ENCODE data around the gene GAST. TPM values are rescaled to one million over a fixed set of nuclear protein-coding genes. Genes with fewer than 3 reads are reported as not detected.
"Not testable (repeated sequence)": the region's sequence is repeated elsewhere in the genome, so short reads cannot be mapped to it uniquely, and the experiment has no call there.

Gene GAST
- total and polyA plus RNA-seq, 2 experiments from 2014 or later: not detected

- H3K36me3 ChIP-seq (ENCODE audit: insufficient read depth): peaks cover 14% of the 10 kb centered on the region; the same call in 1 of the 2 replicates
- no peaks in the 10 kb centered on the region for H3K79me2 ChIP-seq (replicated peaks; ENCODE audit: insufficient read depth)
- H3K9me3 Mint-ChIP-seq: no peaks in the 10 kb centered on the region; the same call in 2 of the 3 replicates
- H3K9me2 ChIP-seq (ENCODE audit: insufficient read depth): no peaks in the 10 kb centered on the region
- H3K4me3 Mint-ChIP-seq: no peak overlapping the region
- H3K27me3 ChIP-seq (ENCODE audit: insufficient read depth): no peaks in the 10 kb centered on the region
- peaks cover 5% of the 10 kb centered on the region; the same call in 2 of the 3 replicates for H3K4me1 Mint-ChIP-seq
- H4K20me1 ChIP-seq (replicated peaks; ENCODE audit: insufficient read depth): 0 out of 2 replicates have a peak, but pooled peaks cover 3% of the 10 kb centered on the region
- H3K27me3 Mint-ChIP-seq (ENCODE audit: insufficient read depth, low read depth, poor library complexity): peaks cover 8% of the 10 kb centered on the region
- TF ChIP-seq, protein P1, sequence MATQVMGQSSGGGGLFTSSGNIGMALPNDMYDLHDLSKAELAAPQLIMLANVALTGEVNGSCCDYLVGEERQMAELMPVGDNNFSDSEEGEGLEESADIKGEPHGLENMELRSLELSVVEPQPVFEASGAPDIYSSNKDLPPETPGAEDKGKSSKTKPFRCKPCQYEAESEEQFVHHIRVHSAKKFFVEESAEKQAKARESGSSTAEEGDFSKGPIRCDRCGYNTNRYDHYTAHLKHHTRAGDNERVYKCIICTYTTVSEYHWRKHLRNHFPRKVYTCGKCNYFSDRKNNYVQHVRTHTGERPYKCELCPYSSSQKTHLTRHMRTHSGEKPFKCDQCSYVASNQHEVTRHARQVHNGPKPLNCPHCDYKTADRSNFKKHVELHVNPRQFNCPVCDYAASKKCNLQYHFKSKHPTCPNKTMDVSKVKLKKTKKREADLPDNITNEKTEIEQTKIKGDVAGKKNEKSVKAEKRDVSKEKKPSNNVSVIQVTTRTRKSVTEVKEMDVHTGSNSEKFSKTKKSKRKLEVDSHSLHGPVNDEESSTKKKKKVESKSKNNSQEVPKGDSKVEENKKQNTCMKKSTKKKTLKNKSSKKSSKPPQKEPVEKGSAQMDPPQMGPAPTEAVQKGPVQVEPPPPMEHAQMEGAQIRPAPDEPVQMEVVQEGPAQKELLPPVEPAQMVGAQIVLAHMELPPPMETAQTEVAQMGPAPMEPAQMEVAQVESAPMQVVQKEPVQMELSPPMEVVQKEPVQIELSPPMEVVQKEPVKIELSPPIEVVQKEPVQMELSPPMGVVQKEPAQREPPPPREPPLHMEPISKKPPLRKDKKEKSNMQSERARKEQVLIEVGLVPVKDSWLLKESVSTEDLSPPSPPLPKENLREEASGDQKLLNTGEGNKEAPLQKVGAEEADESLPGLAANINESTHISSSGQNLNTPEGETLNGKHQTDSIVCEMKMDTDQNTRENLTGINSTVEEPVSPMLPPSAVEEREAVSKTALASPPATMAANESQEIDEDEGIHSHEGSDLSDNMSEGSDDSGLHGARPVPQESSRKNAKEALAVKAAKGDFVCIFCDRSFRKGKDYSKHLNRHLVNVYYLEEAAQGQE (IDR thresholded peaks at IDR 0.05; ENCODE audit: unreplicated experiment): no peak
- no peak for TF ChIP-seq JUNB (IDR thresholded peaks at IDR 0.05; ENCODE audit: unreplicated experiment)
- H3F3A ChIP-seq (replicated peaks; ENCODE audit: low read depth): peaks cover 29% of the 10 kb centered on the region
- H3K4me2 ChIP-seq: no peak overlapping the region
- H3K36me3 Mint-ChIP-seq (ENCODE audit: low read depth): peaks cover 20% of the 10 kb centered on the region
- H3K4me1 ChIP-seq (ENCODE audit: insufficient read depth): no peaks in the 10 kb centered on the region
- no peak for ATAC-seq
- DNase-seq (ENCODE audit: low spot score): no peak
- no peak overlapping the region for H3K4me3 ChIP-seq
- no peak overlapping the region for H3K27ac ChIP-seq (ENCODE audit: low read depth)
- H3K27ac Mint-ChIP-seq: no peak overlapping the region
- no peak overlapping the region for H2AFZ ChIP-seq
These were observed 14.8 kb upstream of the GAST start for GRCh38 chr17:41697122-41697962.

DNA sequence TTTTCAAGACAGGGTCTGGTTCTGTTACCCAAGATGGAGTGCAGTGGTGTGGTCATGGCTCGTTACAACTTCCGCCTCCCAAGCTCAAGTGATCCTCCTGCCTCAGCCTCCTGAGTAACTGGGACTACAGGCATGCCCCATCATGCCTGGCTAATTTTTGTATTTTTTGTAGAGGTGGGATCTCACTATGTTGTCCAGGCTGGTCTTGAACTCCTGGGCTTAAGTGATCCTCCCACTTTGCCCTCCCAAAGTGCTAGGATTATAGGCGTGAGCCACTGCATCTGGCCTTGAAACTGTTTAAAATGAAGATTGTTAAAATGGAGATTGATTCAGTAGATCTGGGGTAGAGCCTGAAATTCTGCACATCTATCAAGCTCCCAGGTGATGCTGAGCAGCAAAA lies 11.3 kb upstream of the GAST start:
- H3K27ac Mint-ChIP-seq; H4K20me1 ChIP-seq (replicated peaks; ENCODE audit: insufficient read depth); H3K36me3 Mint-ChIP-seq (ENCODE audit: low read depth); DNase-seq (ENCODE audit: low spot score); H3K4me3 Mint-ChIP-seq; H3K27ac ChIP-seq (ENCODE audit: low read depth); H3K9me2 ChIP-seq (ENCODE audit: insufficient read depth); ATAC-seq; H3K36me3 ChIP-seq (ENCODE audit: insufficient read depth); H3K79me2 ChIP-seq (replicated peaks; ENCODE audit: insufficient read depth); H2AFZ ChIP-seq; H3K4me2 ChIP-seq; H3K4me3 ChIP-seq; H3F3A ChIP-seq (replicated peaks; ENCODE audit: low read depth); H3K9me3 Mint-ChIP-seq: not testable (repeated sequence)
- H3K4me1 Mint-ChIP-seq: peaks cover 14% of the 10 kb centered on the region
- peaks cover 13% of the 10 kb centered on the region for H3K27me3 Mint-ChIP-seq (ENCODE audit: insufficient read depth, low read depth, poor library complexity)
- peaks cover 13% of the 10 kb centered on the region for H3K4me1 ChIP-seq (ENCODE audit: insufficient read depth)
- peaks cover 26% of the 10 kb centered on the region for H3K27me3 ChIP-seq (ENCODE audit: insufficient read depth)

DNA sequence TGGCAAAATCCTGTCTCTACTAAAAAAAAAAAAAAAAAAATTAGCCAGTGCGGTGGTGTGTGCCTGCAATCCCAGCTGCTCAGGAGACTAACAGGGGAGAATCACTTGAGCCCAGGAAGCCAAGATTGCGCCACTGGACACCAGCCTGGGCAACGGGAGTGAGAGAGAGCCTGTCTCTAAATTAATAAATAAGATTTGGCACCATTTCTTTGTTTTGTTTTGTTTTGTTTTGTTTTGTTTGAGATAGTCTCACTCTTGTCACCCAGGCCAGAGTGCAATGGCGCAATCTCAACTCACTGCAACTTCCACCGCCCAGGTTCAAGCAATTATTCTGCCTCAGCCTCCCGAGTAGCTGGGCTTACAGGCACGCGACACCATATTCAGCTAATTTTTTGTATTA lies 9.4 kb upstream of the GAST start:
- H3K79me2 ChIP-seq (replicated peaks; ENCODE audit: insufficient read depth): no peaks in the 10 kb centered on the region
- no peaks in the 10 kb centered on the region for H3K36me3 ChIP-seq (ENCODE audit: insufficient read depth)
- TF ChIP-seq, protein P1 (IDR thresholded peaks at IDR 0.05; ENCODE audit: unreplicated experiment): no peak
- no peak for TF ChIP-seq EZH2phosphoT487 (IDR thresholded peaks at IDR 0.05; ENCODE audit: unreplicated experiment)
- no peak for TF ChIP-seq JUNB (IDR thresholded peaks at IDR 0.05; ENCODE audit: unreplicated experiment)
- no peak for TF ChIP-seq STAT1 (IDR thresholded peaks at IDR 0.05; ENCODE audit: unreplicated experiment)
- TF ChIP-seq ZNF331 (CRISPR knock-in tag; IDR thresholded peaks at IDR 0.05; ENCODE audit: low read depth): no peak
- no peak for TF ChIP-seq ZNF114 (CRISPR knock-in tag; IDR thresholded peaks at IDR 0.05)
- TF ChIP-seq POLR2AphosphoS5 (IDR thresholded peaks at IDR 0.05; ENCODE audit: low read depth): no peak
- H3K4me1 ChIP-seq (ENCODE audit: insufficient read depth): peaks cover 15% of the 10 kb centered on the region
- Mint-ChIP-seq H3K4me1 (peaks cover 21% of the 10 kb centered on the region), H3K4me3 (no peak overlapping the region), H3K36me3 (ENCODE audit: low read depth) (no peaks in the 10 kb centered on the region; the same call in 2 of the 3 replicates), H3K27me3 (ENCODE audit: insufficient read depth, low read depth, poor library complexity) (peaks cover 29% of the 10 kb centered on the region), H3K27ac (no peak overlapping the region), H3K9me3 (peaks cover 4% of the 10 kb centered on the region)
- no peak overlapping the region for H3K27ac ChIP-seq (ENCODE audit: low read depth)
- no peak overlapping the region for H2AFZ ChIP-seq
- H3F3A ChIP-seq (replicated peaks; ENCODE audit: low read depth): peaks cover 9% of the 10 kb centered on the region; the same call in 1 of the 2 replicates
- no peak overlapping the region for H3K4me2 ChIP-seq
- no peak for ATAC-seq
- H3K9me2 ChIP-seq (ENCODE audit: insufficient read depth): no peaks in the 10 kb centered on the region
- no peak for DNase-seq (ENCODE audit: low spot score)
- H3K4me3 ChIP-seq: no peak overlapping the region
- H3K27me3 ChIP-seq (ENCODE audit: insufficient read depth): peaks cover 45% of the 10 kb centered on the region
- H4K20me1 ChIP-seq (replicated peaks; ENCODE audit: insufficient read depth): no peaks in the 10 kb centered on the region; the same call in none of the 2 replicates

Data from GM23338 (cell line).